WI38 (cell line): Measurements from ENCODE around the gene NPHP4.
"Not testable (repeated sequence)": the region's sequence is repeated elsewhere in the genome, so short reads cannot be mapped to it uniquely, and the experiment has no call there.

ENCODE experiments used
- H3K4me3 ChIP-seq: 2 replicates; pipeline ENCODE4 v1.5.1; 2011; ENCODE audit warnings: low read depth, mild to moderate bottlenecking, control low read depth, low read length
- TF ChIP-seq, protein P1 (sequence below): IDR thresholded peaks from 2 replicates; pipeline ENCODE4 v1.5.1; 2012; ENCODE audit warnings: low read depth, mild to moderate bottlenecking, control low read depth, low read length

NPHP4 gene

DNA sequence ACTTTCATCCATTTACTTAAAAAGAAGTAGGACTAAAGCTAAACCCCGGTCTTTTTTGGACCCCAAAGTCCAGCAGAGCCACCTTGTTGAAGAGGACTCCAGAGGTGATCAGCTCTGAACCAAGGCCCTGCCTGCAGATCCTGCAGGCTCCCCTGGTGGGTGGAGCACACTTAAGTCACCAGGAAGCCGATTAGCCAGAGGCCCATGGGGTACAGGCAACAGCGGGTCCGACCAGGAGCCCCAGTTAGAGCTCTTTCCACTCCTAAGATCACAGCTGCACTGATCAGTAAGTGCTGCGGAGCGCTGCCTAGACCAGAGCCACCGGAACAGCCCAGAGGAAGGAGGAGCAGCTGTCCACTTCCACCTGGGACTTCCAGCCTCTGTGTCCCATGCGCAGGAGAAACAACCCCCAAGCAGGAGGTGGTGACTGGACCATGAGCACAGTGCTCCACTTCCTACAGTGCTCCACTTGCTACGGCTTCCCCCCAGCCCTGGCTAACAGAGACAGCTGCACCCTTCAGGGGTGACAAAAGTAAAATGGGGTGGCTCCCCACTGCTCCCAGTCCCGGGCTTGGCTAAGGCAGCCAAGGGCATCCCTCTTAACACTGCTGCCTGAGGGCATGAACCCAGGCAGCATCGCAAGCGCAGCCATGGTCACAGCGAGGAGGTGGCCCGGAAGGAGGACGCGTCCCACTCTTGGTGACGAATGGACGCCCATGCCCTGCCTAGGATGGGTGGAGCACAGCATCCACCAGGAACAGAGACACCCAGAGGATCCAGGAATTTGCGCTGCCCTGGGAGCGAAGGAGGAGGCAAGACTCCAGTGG is 58.0 kb downstream of the NPHP4 start:
- no peak overlapping the region for H3K4me3 ChIP-seq
- TF ChIP-seq, protein P1, sequence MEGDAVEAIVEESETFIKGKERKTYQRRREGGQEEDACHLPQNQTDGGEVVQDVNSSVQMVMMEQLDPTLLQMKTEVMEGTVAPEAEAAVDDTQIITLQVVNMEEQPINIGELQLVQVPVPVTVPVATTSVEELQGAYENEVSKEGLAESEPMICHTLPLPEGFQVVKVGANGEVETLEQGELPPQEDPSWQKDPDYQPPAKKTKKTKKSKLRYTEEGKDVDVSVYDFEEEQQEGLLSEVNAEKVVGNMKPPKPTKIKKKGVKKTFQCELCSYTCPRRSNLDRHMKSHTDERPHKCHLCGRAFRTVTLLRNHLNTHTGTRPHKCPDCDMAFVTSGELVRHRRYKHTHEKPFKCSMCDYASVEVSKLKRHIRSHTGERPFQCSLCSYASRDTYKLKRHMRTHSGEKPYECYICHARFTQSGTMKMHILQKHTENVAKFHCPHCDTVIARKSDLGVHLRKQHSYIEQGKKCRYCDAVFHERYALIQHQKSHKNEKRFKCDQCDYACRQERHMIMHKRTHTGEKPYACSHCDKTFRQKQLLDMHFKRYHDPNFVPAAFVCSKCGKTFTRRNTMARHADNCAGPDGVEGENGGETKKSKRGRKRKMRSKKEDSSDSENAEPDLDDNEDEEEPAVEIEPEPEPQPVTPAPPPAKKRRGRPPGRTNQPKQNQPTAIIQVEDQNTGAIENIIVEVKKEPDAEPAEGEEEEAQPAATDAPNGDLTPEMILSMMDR, result no peak

DNA sequence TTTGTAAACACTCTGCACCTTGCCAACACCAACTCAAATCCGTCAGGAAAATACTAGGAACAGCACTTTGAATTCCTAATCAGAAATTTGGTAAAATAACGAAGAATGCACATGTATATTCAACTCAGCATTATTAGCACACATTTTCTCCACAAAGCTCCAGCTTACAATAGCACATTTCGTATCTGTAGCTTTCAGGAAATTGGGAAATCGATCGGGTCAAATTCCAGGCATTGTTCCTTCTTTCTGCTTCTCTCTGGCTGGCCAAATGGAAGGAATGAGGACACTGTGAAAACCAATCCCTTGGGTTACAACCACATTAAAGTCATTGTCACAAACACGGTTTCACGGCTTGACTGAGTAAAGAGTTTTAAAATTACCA is 58.6 kb downstream of the NPHP4 start:
- TF ChIP-seq, protein P1, result no peak
- H3K4me3 ChIP-seq, result no peak overlapping the region

DNA sequence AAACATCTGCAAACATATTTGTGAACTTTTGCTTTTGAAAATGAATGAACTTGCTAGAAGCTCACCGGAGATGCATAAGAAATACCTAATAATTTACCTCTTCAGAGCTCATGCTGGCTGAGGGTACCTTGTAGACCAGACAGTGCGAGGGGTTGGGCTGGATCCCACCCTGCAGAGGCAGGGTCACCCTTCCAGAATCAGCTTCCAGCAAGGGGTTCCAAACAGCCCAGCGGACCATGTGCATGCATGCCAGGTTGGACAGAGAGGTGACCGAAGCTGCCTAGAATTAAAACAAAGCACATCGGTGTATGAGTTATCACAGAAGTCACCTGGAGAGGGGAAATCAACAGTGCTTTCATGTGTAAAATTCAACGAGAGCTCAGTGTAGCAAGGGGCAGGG is 59.2 kb downstream of the NPHP4 start:
- TF ChIP-seq, protein P1, result no peak
- H3K4me3 ChIP-seq, result no peak overlapping the region

DNA sequence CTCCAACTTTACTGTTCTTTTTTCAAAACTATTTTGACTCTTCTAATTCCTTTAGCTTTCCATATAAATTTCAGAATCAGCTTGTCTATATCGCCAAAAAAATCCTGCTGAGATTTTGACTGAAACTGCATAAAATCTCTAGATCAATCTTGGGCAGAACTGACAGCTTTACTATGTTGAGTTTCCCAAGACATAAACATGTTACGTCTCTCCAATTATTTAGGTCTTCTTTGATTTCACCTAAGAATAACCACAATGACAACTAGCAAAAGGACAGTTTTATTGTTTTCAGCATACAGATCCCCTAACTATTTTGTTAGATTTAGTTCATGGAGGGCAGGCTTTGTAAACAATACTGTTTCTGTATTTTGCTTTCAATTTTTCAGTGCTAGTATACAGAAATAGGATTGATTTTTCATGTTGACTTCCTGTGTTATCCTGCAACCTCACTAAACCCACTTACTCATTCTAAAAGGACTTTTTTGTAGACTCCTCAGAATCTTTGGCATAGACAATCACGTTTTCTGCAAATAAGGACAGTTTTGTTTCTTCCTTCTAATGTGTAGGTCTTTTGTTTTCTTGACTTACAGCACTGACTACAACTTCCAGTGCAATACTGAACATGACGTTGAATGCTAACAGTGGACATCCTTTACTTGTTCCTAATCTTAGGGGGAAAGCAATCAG is 63.4 kb downstream of the NPHP4 start:
- TF ChIP-seq, protein P1, result no peak
- no peak overlapping the region for H3K4me3 ChIP-seq

DNA sequence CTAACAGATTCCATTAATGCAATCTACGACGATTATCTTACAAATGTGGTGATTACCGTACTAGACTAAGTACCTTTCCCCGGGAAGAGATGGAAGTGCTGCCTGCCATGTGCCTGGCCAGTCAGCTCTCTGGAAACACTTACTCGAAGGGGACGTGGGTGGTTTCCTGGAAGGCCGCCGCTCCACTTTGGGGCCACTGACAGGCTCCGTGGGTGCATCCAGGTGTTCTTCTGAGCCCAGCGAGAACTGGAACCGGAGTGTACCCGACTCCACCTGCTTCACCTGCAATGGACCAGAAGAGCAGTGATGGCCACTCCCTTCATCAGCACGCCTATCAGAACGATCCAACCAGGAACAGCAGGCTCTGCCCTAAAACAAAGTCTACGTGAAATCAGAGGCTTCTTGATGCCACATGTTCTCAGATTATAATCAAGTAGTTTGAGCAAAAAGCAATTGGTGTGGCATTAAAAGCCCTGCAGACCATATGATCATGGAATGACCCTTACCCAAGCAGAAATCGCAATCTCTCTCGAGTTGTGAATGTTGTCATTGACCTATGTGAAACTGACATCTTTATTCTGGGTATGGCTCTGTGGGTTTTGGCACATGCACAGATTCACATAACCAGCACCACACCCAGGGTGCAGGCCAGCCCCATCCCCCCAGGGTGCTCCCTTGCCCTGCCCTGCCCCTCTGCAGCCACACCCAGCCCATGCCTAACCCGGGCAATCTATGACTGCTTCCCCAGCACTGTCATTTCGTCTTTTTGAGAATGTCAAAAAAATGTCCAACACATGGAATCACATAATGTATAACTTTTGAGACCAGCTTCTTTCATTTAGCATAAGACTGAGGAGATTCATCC is 64.5 kb downstream of the NPHP4 start:
- TF ChIP-seq, protein P1, result no peak
- H3K4me3 ChIP-seq, result no peak overlapping the region

DNA sequence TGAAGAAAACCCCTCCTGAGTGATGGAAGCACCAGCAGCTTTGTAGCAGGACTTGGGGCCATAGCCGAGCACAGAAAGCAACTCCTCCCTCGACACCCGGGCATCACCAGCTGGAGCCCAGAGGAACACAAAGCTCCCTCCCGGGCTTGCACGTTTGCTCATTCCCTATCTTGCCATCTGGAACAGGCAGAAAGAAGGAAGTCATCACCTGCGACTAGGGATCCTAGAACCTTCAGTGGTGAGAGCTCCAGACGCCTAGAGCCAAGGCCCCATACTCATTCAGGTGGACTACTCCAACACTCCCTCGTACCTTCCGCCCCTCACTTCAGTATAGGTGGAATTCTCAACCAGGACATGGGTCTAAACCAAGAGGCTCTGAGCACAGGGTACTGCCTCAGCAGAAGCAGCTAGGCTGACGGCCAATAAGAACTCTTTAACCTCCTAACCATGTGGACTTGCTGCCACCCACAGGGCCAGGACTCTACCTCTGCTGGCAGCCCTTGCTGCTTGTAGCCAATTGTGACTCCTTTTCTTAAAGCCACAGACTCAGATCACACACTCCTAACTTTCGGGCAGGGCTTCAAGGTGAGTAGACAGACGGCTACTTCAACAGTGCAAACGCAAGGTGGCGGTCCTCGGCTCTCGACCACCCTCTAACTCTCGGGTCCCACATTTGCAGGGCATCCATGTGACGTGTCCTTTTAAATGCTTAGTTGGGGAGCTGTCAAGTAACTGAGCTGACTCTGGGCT is 65.4 kb downstream of the NPHP4 start:
- H3K4me3 ChIP-seq, result no peak overlapping the region
- TF ChIP-seq, protein P1, result no peak

DNA sequence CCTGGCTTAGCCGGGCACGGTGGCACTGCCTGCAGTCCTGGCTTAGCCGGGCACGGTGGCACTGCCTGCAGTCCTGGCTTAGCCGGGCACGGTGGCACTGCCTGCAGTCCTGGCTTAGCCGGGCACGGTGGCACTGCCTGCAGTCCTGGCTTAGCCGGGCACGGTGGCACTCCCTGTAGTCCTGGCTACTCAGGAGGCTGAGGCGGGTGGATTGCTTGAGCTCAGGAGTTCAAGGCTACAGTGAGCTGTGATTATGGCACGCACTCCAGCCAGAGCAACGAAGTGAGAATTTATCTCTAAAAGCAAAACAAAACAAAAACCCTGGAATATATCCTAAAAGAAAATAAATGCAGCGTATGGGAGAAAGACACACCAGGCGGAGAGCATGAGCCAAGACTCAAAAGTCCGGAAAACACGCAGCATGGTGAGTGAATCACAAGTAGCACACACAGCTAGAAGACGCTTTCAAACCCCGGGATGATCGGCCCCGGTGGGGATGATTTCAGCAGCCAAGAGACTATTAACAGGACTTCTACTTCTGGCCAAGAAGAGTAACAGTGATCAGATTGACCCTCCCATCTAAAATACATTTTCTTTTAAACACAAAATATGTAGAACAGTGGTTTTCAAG is 69.4 kb downstream of the NPHP4 start:
- H3K4me3 ChIP-seq, result not testable (repeated sequence)
